BJ (cell line): Measurements from ENCODE around the gene RNF11. TPM values are rescaled to one million over a fixed set of nuclear protein-coding genes. Genes with fewer than 3 reads are reported as not detected.

Experiments
- CTCF ChIA-PET: fragments of 350-600 bp; formaldehyde crosslinking; extraction: SDS; loops from one replicate; lab custom pipeline; 2021; ENCODE audit warnings: antibody characterized with exemption, inconsistent platforms; lab: Yijun Ruan, JAX
- POLR2A ChIA-PET: fragments of 300-600 bp; sonication (Branson Sonifier 250); formaldehyde crosslinking; extraction: SDS; loops from one replicate; lab custom pipeline; 2021; ENCODE audit warnings: antibody characterized with exemption; lab: Charles Lee
- DNase-seq: peaks from one replicate; pipeline ENCODE4 v3.0.0-alpha.2; 2011; ENCODE audit warnings: low read depth
- H3K27me3 ChIP-seq: 2 replicates; pipeline ENCODE4 v1.6.0; 2011; ENCODE audit warnings: low read length; ENCODE audit not compliant: control insufficient read depth, insufficient read depth
- H3K36me3 ChIP-seq: 2 replicates; pipeline ENCODE4 v1.5.1; 2011; ENCODE audit warnings: low read length; ENCODE audit not compliant: control insufficient read depth, insufficient read depth
- H3K4me3 ChIP-seq: 2 replicates; pipeline ENCODE4 v1.5.1; 2011; ENCODE audit warnings: low read depth, mild to moderate bottlenecking, control low read depth, low read length
- polyA plus RNA-seq: library from polyadenylated mRNA; depleted of rRNA; stranded (reverse); fragments of >200 nt; gene quantifications from 2 replicates; pipeline ENCODE4 v1.2.3, GENCODE V29; 2011
- TF ChIP-seq, protein P1 (sequence below): IDR thresholded peaks from 2 replicates; pipeline ENCODE4 v1.5.1; 2011; ENCODE audit warnings: low read depth, mild to moderate bottlenecking, control low read depth, inconsistent platforms, low read length, moderate library complexity; ENCODE audit not compliant: insufficient read depth

RNF11 gene
- polyA plus RNA-seq, 1 experiment = 81.5 TPM

GRCh38 chr1:51298322-51298705, 62.2 kb downstream of the RNF11 start:
- CTCF ChIA-PET = interaction anchor here (1.3 to 1.5 kb wide), 2 partner anchors 29 to 104 kb away, joined by 3 read pairs; no protein-coding TSS in a partner anchor

DNA sequence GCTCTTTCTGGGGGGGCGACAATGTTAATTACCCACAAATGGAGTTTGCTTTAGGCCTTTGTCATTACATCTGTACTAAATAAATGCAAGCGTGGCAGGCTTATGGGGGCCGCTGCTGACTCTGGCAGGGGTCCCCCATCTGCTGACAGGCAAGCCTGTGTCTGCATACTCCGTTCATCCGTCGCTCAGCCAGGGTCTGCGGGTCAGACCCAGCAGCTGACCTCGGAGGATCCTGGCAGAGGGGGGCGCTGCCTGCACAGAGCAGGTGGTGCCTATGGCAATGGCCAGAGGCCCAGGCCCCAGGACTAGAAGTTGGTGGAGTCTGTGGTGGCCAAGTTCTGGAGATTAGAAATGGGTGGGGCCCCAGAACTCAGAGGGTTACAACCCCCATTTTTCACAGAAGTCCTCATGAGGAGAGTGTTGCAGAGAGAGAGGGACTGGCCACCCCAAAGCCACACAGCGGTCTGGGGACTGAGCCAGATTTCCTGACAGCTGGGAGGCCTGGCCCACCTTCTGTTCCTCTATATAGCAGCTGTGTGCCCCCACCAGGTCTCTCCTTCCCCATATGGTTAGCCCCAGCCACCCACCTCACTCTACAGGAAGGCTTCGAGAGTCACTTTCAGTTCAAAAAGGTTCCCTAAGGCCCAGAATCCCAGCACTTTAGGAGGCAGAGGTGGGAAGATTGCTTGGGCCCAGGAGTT, 63.3 kb downstream of the RNF11 start:
- ChIA-PET POLR2A (no interaction called here), CTCF (interaction anchor here (1.3 to 1.5 kb wide), 2 partner anchors 30 to 105 kb away, joined by 3 read pairs; no protein-coding TSS in a partner anchor)
- TF ChIP-seq, protein P1, sequence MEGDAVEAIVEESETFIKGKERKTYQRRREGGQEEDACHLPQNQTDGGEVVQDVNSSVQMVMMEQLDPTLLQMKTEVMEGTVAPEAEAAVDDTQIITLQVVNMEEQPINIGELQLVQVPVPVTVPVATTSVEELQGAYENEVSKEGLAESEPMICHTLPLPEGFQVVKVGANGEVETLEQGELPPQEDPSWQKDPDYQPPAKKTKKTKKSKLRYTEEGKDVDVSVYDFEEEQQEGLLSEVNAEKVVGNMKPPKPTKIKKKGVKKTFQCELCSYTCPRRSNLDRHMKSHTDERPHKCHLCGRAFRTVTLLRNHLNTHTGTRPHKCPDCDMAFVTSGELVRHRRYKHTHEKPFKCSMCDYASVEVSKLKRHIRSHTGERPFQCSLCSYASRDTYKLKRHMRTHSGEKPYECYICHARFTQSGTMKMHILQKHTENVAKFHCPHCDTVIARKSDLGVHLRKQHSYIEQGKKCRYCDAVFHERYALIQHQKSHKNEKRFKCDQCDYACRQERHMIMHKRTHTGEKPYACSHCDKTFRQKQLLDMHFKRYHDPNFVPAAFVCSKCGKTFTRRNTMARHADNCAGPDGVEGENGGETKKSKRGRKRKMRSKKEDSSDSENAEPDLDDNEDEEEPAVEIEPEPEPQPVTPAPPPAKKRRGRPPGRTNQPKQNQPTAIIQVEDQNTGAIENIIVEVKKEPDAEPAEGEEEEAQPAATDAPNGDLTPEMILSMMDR = no peak
- H3K4me3 ChIP-seq = no peak overlapping the region
- H3K36me3 ChIP-seq = no peaks in the 10 kb centered on the region
- H3K27me3 ChIP-seq = no peaks in the 10 kb centered on the region; the same call in 1 of the 2 replicates
- DNase-seq = no peak

More at GRCh38 chr1:51298322-51298705, 62.2 kb downstream of the RNF11 start:
- DNase-seq = no peak
- Histone ChIP-seq H3K4me3 (no peak overlapping the region), H3K27me3 (no peaks in the 10 kb centered on the region; the same call in 1 of the 2 replicates), H3K36me3 (no peaks in the 10 kb centered on the region)
- POLR2A ChIA-PET = no interaction called here
- TF ChIP-seq, protein P1 = no peak

- no peak for DNase-seq
- Histone ChIP-seq H3K36me3 (no peaks in the 10 kb centered on the region), H3K4me3 (no peak overlapping the region), H3K27me3 (no peaks in the 10 kb centered on the region; the same call in 1 of the 2 replicates)
- POLR2A ChIA-PET = no interaction called here
- CTCF ChIA-PET = no interaction called here
- TF ChIP-seq, protein P1 = no peak
Observed at GRCh38 chr1:51299981-51300670, 64.1 kb downstream of the RNF11 start.

DNA sequence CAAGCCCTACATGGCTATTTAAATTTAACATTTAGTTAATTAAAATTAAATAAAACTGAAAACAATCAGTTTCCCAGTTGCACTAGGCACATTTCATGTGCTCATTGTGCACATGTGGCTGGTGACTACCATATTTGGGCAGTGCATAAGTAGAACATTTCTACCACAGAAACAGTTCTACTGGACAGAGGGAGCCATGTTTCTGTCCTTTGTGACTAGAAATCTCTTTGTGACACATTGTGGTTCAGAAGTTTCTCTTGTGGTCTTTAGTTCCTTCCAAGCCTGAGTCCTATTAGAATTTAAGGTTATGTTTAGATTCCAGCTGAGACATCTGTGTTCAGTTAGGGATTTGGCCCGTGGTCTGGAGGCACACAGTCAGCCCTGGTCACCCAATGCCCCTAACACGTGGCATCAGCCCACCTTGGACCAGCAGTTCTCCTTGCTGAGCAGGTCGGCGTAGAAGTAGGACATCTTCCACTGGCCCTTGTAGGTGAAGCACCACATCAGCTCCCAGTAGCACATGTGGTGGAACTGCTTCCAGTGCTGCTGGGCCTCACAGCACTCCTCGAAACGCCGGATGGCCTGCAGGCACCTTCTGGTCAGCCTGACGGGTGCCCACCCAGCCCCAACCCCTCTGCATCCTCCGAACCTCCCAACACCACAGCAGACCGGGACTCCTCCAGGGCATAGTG, 65.2 kb downstream of the RNF11 start:
- TF ChIP-seq, protein P1 = no peak
- Histone ChIP-seq H3K4me3 (no peak overlapping the region), H3K27me3 (no peaks in the 10 kb centered on the region; the same call in 1 of the 2 replicates), H3K36me3 (no peaks in the 10 kb centered on the region)
- DNase-seq = no peak
- ChIA-PET POLR2A (no interaction called here), CTCF (no interaction called here)

GRCh38 chr1:51301844-51302162, 65.7 kb downstream of the RNF11 start:
- Histone ChIP-seq H3K27me3 (no peaks in the 10 kb centered on the region; the same call in 1 of the 2 replicates), H3K36me3 (no peaks in the 10 kb centered on the region), H3K4me3 (no peak overlapping the region)
- CTCF ChIA-PET = no interaction called here
- TF ChIP-seq, protein P1 = no peak
- POLR2A ChIA-PET = no interaction called here
- no peak for DNase-seq
